Astrocyte of the spinal cord (primary cell): ENCODE results near the gene ZBTB12.
A peak's percentile ranks its signal among the peaks of the same experiment; 100 is the strongest.

Experiments
- DNase-seq: peaks from one replicate; pipeline ENCODE4 v3.0.0; 2011; ENCODE audit warnings: low read depth, low spot score
- H3K4me3 ChIP-seq: 2 replicates; pipeline ENCODE4 v1.5.1; 2011; ENCODE audit warnings: low read depth, mild to moderate bottlenecking, low read length, moderate library complexity
- in situ Hi-C: cut with HindIII; loops from 2 replicates; pipeline ENCODE4 v1.10.0; 2017; ENCODE audit warnings: low sequenced_read_pairs
- TF ChIP-seq, protein P1 (sequence below): IDR thresholded peaks from 2 replicates; pipeline ENCODE4 v1.5.1; 2012; ENCODE audit warnings: low read depth, mild to moderate bottlenecking, low read length, inconsistent platforms

ZBTB12 gene

DNA sequence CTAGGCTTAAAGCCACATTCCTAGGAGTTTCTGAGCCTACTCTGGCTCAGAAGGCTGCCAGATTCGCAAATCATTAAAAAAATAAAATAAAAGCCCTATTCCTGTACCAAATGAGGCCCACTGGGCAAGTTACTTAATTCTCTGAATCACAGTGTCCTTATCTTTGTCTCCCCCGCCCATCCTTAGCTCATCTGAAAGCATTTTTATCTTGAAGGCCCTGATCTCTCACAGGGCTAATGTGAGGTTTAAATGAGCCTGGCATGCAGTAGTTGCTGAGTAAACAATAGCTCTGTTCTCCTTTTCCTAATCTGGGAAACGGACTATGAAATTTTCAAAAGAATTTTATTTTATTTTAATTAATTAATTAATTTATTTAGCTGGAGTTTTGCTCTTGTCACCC lies 2.1 kb upstream of the ZBTB12 start:
- no peak overlapping the region for H3K4me3 ChIP-seq
- in situ Hi-C loops = no loop called here
- TF ChIP-seq, protein P1, sequence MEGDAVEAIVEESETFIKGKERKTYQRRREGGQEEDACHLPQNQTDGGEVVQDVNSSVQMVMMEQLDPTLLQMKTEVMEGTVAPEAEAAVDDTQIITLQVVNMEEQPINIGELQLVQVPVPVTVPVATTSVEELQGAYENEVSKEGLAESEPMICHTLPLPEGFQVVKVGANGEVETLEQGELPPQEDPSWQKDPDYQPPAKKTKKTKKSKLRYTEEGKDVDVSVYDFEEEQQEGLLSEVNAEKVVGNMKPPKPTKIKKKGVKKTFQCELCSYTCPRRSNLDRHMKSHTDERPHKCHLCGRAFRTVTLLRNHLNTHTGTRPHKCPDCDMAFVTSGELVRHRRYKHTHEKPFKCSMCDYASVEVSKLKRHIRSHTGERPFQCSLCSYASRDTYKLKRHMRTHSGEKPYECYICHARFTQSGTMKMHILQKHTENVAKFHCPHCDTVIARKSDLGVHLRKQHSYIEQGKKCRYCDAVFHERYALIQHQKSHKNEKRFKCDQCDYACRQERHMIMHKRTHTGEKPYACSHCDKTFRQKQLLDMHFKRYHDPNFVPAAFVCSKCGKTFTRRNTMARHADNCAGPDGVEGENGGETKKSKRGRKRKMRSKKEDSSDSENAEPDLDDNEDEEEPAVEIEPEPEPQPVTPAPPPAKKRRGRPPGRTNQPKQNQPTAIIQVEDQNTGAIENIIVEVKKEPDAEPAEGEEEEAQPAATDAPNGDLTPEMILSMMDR = no peak
- DNase-seq = no peak

DNA sequence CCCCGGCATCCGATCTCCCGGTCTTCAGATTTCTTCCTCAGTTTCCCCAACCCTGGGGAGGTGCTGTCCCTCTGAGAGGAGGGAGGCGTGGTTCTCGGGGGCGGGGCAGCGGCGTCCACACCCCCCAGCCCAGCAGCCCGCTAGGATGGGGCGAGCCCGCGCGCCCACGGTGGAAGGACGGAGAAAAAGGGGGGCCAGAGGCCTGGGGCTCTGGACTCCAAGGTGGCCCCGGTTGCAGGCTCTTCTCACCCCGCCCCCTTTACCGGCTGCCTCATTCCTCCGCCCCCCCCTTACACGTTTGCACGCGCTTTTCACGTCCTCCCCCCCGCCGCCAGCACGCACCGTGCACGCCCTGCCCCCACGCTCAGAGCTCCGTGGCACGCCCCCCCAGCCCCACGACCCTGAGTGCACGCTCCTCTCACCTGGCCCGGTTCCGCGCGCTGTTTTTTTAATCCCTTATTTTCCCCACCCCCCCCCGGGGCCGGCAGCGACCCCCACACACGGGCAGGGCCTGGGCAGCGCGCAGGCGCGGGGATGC lies 402 bp downstream of the ZBTB12 start:
- peak; percentile 37 for DNase-seq
- peak overlapping the region; percentile 55 for H3K4me3 ChIP-seq
- TF ChIP-seq, protein P1 = no peak
- in situ Hi-C loops = no loop called here

DNA sequence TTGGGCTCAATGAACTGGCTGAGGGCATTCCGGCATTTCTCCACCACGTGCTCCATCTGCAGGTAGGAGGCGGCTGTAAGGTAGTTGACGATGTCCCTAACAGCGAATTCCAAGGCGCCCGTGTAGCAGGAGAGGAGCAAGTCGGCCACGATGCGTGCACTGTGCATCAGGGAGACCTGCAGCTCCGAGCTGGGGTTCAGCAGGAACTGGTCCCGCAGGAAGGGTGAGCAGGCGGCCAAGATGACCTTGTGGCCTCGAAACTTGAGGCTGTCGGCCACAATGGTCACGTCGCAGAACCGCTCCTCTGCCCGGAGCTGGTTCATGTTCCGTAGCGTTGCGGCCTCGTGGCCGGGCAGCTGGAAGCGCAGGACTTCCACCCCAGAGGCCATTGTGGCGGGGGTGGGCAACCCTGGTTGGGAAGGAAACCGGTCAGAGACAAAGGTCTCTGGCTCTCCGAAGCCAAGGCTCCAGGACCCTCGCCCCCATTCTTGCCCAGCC lies 920 bp downstream of the ZBTB12 start:
- no peak for DNase-seq
- TF ChIP-seq, protein P1 = no peak
- peak overlapping the region; percentile 55 for H3K4me3 ChIP-seq
- in situ Hi-C loops = no loop called here

DNA sequence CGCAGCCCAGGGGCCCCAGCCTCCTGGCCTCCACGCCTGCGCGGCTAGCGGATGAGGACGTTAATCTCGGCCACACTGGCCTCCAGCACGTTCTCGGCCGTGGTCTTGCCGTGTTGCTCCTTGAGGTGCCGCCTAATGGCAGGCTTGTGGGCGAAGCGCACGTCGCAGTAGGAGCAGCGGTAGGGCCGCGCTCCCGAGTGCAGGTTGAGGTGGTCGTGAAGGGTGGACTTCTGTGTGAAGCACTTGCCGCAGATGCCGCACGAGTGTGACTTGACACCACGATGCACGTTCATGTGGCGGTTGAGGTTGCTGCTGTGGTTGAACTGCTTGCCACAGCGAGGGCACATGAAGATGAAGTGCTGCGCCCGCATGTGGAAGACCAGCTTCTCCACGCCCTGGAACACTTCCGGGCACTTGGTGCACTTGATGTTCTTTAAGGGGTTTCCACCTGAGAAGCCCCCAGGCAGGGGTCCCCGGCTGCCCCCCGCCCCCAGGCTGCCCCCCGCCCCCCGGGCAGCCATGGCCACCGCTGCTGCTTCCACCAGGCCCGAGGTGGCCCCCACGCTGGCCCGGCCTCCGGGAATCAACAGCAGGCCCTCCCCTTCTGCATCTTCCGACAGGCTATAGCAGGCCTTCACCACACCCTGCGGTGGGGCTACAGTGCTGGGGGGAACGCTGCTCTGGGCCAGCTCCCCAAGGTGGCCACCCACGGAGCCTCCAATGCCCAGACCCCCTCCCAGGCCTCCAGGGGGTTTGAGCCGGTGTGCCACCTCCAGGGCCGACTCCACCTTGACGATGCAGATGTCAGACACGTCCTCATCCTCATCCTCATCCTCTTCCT lies 1.8 kb downstream of the ZBTB12 start:
- in situ Hi-C loops = no loop called here
- TF ChIP-seq, protein P1 = no peak
- DNase-seq = no peak
- H3K4me3 ChIP-seq = no peak overlapping the region

DNA sequence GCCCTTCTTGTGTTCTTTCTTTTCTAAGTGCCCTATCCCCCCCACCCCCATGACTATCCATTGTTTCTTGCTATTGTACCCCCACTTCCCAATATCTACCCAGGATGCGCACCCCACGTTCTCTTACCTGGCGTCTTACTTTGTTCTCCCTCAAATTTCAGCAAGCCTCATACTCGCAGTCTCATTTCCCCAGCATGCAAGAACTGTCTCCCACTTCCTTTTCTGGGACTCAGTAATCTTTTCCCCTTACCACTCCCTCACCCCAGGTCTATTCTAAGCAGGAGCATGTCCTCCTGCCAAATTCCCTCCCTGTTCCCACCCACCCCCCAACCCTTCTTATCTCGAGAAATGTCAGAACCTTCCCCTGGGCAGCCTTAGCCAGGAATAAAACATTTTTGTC lies 2.7 kb downstream of the ZBTB12 start:
- H3K4me3 ChIP-seq = no peak overlapping the region
- in situ Hi-C loops = no loop called here
- DNase-seq = no peak
- TF ChIP-seq, protein P1 = no peak

DNA sequence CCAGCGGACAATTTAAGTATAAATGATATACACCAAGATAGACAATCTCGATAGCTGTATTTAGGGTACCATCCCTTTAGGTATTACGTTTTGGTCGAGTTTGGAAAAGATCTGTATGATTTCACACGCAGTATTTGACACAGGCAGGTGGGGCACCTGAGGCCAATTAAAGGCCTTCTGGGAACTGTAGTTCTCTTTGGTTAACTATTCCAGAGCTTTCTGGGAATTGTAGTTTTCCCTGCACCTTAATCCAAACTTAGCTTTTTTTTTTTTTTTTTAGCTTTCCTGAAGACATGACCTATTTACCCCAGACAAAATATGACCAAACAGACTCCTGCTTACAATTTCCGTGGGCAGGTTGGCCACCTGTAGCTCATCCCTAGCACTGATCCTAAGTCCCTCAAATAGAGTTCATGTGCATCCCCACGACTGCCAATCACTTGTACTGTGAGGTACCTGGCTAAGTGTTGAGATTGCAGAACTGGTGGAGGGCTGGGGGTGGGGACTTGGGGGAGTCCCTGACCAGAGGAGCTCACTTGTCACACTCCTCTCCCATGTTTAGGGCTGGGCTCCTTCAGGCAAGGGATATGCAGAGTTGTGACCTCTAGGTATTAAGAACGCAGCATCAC lies 3.4 kb downstream of the ZBTB12 start:
- in situ Hi-C loops = no loop called here
- TF ChIP-seq, protein P1 = no peak
- peak overlapping the region; percentile 92 for H3K4me3 ChIP-seq
- peak; percentile 46 for DNase-seq
